Measurements from ENCODE around the gene ATP6V1F. TPM values are rescaled to one million over a fixed set of nuclear protein-coding genes. Genes with fewer than 3 reads are reported as not detected.

The ATP6V1F gene
- total and polyA plus RNA-seq, 8 donors, result 2.0 to 282 (median 67.7) TPM

DNA sequence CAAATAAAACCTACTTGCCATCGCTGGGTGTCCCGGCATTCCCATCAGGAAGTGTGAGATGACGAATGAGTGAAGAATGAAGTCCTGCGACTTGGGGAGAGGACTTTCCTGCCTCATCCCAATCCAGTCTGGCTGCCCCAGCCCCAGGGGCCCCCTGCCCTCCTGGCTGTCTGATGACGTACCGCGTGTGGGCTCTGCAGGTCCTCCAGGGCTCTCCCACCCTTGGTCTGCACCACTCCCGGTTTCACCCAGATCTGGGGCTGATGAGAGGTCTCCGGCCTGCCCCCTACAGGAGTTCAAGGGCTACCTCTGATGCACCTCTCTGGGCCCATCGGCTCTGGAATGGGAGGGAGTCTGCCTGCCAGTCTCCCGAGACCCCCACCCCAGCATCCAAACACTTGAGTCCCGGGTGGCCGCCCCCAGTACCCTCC is 9.8 kb downstream of the ATP6V1F start:
- no peak for DNase-seq
- Histone ChIP-seq H3K27me3 (peaks cover 0 to 14% (median 0%) of the 10 kb centered on the region in 3 donors), H3K4me1 (peaks cover 19 to 25% (median 23%) of the 10 kb centered on the region in 4 donors), H3K9me3 (no peaks in the 10 kb centered on the region), H3K27ac (no peak overlapping the region), H3K36me3 (no peaks in the 10 kb centered on the region), H3K4me3 (no peak overlapping the region)
- no peak for TF ChIP-seq EP300 (IDR thresholded peaks at IDR 0.05)
- TF ChIP-seq POLR2AphosphoS5 (IDR thresholded peaks at IDR 0.05), result no peak
- TF ChIP-seq, protein P1, sequence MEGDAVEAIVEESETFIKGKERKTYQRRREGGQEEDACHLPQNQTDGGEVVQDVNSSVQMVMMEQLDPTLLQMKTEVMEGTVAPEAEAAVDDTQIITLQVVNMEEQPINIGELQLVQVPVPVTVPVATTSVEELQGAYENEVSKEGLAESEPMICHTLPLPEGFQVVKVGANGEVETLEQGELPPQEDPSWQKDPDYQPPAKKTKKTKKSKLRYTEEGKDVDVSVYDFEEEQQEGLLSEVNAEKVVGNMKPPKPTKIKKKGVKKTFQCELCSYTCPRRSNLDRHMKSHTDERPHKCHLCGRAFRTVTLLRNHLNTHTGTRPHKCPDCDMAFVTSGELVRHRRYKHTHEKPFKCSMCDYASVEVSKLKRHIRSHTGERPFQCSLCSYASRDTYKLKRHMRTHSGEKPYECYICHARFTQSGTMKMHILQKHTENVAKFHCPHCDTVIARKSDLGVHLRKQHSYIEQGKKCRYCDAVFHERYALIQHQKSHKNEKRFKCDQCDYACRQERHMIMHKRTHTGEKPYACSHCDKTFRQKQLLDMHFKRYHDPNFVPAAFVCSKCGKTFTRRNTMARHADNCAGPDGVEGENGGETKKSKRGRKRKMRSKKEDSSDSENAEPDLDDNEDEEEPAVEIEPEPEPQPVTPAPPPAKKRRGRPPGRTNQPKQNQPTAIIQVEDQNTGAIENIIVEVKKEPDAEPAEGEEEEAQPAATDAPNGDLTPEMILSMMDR (IDR thresholded peaks at IDR 0.05), result no peak
- no peak for TF ChIP-seq POLR2A (IDR thresholded peaks at IDR 0.05)
- intact Hi-C loops (cut with DNase I; ENCODE audit: low total_unique reads), result no loop called here
- WGBS, 5 donors, result 64 to 83% (median 66%) methylated on average over 8 to 13 of the region's 13 CpGs

DNA sequence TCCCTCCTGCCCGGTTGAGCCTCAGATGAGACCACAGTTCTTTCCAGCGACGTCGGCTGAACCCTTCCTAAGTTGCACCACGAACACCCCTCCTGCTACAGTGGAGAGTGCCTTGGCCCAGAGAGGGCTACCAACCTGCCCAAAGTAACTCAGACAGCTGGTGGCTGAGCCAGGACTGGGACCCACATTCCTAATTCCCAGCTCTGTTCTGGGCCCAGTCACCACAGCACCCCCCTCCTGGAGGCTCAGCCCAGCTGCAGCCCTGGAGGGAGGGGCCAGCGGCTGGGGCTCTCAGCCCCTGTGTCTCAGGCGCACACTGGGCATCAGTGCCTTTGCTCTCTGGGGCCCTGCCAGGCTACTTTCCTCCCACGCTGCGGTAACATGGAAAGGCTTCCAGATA is 10.6 kb downstream of the ATP6V1F start:
- DNase-seq, result no peak
- no peak overlapping the region for H3K27ac ChIP-seq
- H3K4me1 ChIP-seq, result peaks cover 19 to 23% (median 21%) of the 10 kb centered on the region in 4 donors
- H3K36me3 ChIP-seq, result no peaks in the 10 kb centered on the region
- H3K27me3 ChIP-seq, result peaks cover 0 to 14% (median 0%) of the 10 kb centered on the region in 3 donors
- intact Hi-C loops (cut with DNase I; ENCODE audit: low total_unique reads), result no loop called here
- TF ChIP-seq POLR2A (IDR thresholded peaks at IDR 0.05) (no peak), POLR2AphosphoS5 (IDR thresholded peaks at IDR 0.05) (no peak), EP300 (IDR thresholded peaks at IDR 0.05) (no peak)
- TF ChIP-seq, protein P1 (IDR thresholded peaks at IDR 0.05), result no peak
- no peaks in the 10 kb centered on the region for H3K9me3 ChIP-seq
- no peak overlapping the region for H3K4me3 ChIP-seq
- WGBS, 5 donors, result 74 to 82% (median 76%) methylated on average over 9 of the region's 9 CpGs

DNA sequence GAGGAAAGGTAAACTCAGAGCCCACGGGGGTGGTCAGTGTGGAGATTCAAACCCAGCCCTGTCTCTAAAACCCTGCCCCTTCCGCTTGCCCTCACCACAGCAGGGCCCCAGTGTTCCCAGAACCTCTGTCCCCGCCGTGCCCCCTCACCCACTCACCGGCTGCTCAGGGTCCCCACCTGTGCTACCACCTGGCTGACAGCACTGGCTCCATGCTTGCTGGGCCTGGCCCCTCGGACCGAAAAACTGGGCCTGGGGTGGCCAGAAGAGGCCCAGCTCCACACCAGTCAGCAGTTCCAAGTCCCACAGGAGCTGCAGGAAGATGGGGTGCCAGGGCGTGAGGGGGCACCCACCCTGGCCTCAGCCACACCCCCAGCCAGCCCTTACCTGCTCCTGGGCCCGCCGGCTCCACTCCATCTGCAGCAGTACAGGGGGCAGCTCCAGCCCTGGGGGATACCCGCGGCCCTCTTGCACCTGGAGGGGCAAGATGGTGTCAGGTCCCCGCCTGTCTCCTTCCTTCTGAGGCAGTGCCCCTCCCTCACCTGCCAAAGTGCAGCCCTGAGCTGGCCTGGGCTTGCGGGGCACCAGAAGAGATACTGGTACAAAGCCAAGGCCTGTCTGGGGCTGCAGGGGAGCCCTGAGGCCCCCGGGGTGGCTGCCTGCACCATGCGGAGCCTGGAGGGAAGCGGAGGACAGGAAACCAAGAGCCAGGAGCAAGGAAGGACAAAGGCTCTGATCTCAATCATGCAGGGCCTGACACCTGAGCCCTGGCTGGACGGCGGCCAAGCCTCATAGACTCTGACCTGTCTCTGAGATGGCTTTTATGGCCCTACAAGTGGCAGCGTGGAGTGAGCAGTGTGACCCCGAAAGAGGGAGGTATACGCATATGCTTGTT is 11.7 kb downstream of the ATP6V1F start:
- Histone ChIP-seq H3K27ac (no peak overlapping the region), H3K4me1 (peaks cover 9 to 11% (median 10%) of the 10 kb centered on the region in 4 donors), H3K36me3 (no peaks in the 10 kb centered on the region), H3K27me3 (peaks cover 0 to 14% (median 0%) of the 10 kb centered on the region in 3 donors), H3K9me3 (no peaks in the 10 kb centered on the region), H3K4me3 (no peak overlapping the region)
- intact Hi-C loops (cut with DNase I; ENCODE audit: low total_unique reads), result no loop called here
- DNase-seq, result no peak
- no peak for TF ChIP-seq POLR2AphosphoS5 (IDR thresholded peaks at IDR 0.05)
- no peak for TF ChIP-seq EP300 (IDR thresholded peaks at IDR 0.05)
- TF ChIP-seq POLR2A (IDR thresholded peaks at IDR 0.05), result no peak
- TF ChIP-seq, protein P1 (IDR thresholded peaks at IDR 0.05), result no peak
- 72 to 80% (median 78%) methylated on average over 20 to 22 of the region's 22 CpGs for WGBS, 5 donors

DNA sequence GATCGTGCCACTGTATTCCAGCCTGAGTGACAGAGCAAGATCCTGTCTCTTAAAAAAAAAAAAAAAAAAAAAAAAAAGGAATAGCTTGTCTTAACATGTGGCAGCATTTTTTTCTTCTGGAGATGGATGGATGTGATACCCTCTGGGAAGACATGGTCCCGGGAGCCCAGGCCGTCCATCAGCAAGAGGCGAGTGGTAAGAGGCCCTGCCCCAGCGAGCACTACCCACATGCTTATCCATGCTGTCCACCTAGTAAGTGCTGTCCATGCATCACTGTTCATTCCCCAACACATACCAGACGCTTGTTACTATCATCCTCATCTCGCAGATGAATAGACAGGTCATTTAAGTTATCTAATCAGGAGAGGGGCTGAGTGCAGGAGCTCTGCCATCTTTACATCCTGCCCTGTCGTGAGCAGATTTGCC is 12.9 kb downstream of the ATP6V1F start:
- Histone ChIP-seq H3K27ac (no peak overlapping the region), H3K36me3 (no peaks in the 10 kb centered on the region), H3K27me3 (peaks cover 0 to 3% (median 0%) of the 10 kb centered on the region in 3 donors), H3K9me3 (no peaks in the 10 kb centered on the region), H3K4me3 (no peak overlapping the region), H3K4me1 (peaks cover 0 to 5% (median 0%) of the 10 kb centered on the region in 4 donors)
- intact Hi-C loops (cut with DNase I; ENCODE audit: low total_unique reads), result no loop called here
- WGBS, 5 donors, result 74 to 83% (median 79%) methylated on average over 8 of the region's 8 CpGs
- DNase-seq, result no peak
- no peak for TF ChIP-seq POLR2A (IDR thresholded peaks at IDR 0.05)
- TF ChIP-seq EP300 (IDR thresholded peaks at IDR 0.05), result no peak
- TF ChIP-seq, protein P1 (IDR thresholded peaks at IDR 0.05), result no peak
- TF ChIP-seq POLR2AphosphoS5 (IDR thresholded peaks at IDR 0.05), result no peak

Measured in stomach (tissue), 9 donors.